Urothelium cell line (cell line): Measurements from ENCODE around the gene UQCC3.
A peak's percentile ranks its signal among the peaks of the same experiment; 100 is the strongest.
"Not testable (repeated sequence)": the region's sequence is repeated elsewhere in the genome, so short reads cannot be mapped to it uniquely, and the experiment has no call there.

Source experiments
- DNase-seq: peaks from one replicate; pipeline ENCODE4 v3.0.0; 2011; ENCODE audit warnings: low spot score, mixed read lengths
- FAIRE-seq: peaks from 2 replicates; lab custom pipeline; 2011; peaks lifted over from hg19 to GRCh38; lab: Jason Lieb, UNC

UQCC3 gene

DNA sequence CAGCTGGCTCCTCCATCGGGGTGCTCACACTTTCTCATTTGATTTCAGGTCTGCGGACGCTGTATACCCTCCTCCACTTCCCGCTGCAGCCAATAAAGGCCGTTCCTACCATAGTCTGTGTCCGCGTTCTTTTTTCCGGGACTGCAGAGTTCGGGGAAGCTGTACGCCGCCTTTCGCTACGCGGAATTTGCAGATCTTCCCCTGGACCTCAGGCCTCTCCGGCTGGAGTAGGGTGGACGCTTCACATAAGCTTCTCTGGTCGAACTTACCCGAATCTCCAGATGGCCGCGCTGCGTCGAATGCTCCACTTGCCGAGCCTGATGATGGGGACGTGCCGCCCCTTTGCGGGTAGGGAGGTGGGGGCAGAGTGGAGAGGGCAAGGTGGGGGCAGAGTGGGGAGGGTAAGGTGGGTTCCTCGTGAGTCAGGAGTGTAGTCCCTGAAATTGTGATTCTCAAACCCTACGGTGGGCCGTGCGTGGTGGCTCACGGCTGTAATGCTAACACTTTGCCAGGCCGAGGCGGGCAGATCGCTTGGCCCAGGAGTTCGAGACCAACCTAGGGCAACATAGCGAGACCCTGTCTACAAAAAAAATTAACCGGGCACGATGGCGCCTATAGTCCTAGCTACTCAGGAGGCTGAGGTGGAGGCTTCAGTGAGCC is 5.7 kb upstream of the UQCC3 start:
- DNase-seq, result no peak
- FAIRE-seq, result no peak

- FAIRE-seq, result no peak
- no peak for DNase-seq
These were observed 5.1 kb upstream of the UQCC3 start for GRCh38 chr11:62666259-62666926.

- no peak for DNase-seq
- FAIRE-seq, result no peak
These were observed 4.0 kb upstream of the UQCC3 start for GRCh38 chr11:62667460-62667859.

- no peak for DNase-seq
- FAIRE-seq, result no peak
These were observed 1.9 kb upstream of the UQCC3 start for GRCh38 chr11:62669420-62670161.

- DNase-seq (no peak), FAIRE-seq (no peak)
These were observed 251 bp upstream of the UQCC3 start for GRCh38 chr11:62671236-62671607.

DNA sequence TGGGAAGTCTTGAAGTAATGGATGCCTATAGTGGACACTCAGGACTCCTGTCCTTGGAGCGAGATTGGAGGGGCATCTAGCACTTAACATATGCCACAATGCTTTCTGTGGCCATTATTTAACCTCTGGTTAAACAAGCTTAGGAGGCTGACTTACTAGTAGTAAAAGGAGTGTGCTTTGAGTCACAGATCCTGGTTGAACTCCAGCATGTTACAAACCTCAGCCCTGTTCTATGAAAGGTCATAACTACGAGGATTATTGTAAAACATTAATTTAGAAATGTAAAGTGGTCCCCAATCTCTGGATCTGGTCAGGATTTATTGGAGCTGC is 1.7 kb downstream of the UQCC3 start:
- DNase-seq (no peak), FAIRE-seq (no peak)

DNA sequence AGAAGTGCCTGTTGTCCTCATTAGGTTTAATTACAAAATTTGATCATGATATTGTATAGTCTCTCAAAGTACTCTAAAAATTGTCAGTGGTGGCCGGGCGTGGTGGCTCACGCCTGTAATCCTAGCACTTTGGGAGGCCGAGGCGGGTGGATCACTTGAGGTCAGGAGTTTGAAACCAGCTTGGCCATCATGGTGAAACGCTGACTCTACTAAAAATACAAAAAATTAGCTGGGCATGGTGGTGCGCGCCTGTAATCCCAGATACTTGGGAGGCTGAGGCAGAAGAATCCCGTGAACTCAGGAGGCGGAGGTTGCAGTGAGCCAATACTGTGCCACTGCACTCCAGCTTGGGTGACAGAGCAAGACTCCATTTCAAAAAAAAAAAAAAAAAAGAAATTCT is 3.9 kb downstream of the UQCC3 start:
- DNase-seq, FAIRE-seq: not testable (repeated sequence)

- DNase-seq, result no peak
These were observed 5.2 kb downstream of the UQCC3 start for GRCh38 chr11:62676698-62677097.

DNA sequence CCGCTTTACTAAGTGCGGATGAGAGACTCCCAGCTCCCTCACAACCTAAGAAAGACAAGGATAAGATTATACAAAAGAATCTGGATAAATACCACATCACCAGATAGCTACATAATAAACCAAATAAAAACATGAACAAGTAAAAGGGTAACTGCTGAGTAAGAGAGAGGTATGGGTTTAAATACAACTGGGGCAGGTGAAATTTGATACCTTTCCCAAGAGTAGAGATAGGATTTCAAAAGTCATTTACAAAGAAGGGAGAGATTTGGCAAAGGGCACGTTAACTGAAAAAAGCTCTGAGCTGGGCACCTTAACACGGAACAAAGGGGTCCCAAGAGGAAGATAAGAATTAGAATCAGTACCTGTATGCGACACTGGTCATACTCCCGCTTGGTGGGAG is 5.7 kb downstream of the UQCC3 start:
- FAIRE-seq (no peak), DNase-seq (no peak)

More at GRCh38 chr11:62676698-62677097, 5.2 kb downstream of the UQCC3 start:
- no peak for FAIRE-seq

DNA sequence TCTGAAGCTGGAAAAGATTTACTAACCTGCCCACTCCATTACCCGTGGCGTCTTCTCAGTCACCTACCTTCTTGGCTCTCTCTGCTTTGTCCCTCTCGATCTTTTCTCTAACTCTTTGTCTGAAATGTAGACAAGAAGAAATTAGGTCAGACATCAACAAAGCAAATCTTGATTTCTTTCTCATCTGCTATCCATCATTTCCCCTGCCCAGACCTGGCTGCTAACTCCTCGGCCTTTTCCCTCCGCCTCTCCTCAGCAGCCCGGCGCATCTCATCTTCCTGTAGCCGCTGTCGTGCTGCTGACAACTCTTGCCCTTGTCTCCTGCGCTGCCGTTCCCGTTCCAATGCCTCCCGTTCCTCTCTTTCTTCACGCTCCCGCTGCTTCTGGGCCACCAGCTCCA is 6.2 kb downstream of the UQCC3 start:
- DNase-seq (no peak), FAIRE-seq (no peak)

DNA sequence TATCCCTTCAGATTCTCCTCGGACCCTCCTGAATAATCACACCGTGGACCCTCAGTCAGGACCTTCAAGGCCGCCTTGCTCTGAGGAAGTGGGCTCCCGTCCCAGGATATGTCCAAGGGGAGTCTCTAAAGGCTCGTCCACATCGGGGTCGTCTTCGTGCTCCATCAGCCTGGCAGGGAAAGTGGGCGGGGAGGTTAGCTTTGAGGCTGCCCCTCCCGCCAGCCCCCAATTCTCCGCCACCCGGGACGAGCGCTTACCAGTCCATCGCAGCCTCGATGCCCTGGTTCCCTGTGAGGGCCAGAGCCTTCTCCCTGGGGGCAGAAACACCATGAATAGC is 6.9 kb downstream of the UQCC3 start:
- no peak for DNase-seq
- FAIRE-seq, result no peak

GRCh38 chr11:62678770-62679696 is 7.6 kb downstream of the UQCC3 start, which contains the start of gene UBXN1:
Gene UBXN1, minus strand, starts transcription at chr11:62679073. Its CDS starts 150 bp downstream, at chr11:62678923.
- DNase-seq (peak; percentile 90), FAIRE-seq (no peak)

DNA sequence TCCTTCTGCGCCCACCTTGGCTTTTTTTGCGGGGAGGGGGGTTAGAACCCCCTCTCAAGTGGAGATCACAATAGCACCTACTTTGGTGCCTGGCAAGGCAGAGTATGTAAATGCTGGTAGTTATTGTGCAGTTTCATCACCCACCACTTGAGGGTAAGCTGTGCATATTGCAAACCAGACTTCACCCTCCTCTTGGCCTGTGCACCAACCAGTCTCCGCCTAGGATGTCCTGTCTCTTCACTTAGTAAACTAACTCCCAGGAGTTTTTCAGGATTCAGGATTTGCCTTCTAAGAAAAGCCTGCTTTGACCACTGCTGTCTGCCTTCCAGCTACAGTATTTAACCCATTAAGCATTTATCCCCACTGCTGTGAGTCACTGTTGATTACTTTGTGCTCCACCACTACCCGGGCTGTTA is 9.4 kb downstream of the UQCC3 start:
- FAIRE-seq, result peak; percentile 67
- DNase-seq, result peak; percentile 75

DNA sequence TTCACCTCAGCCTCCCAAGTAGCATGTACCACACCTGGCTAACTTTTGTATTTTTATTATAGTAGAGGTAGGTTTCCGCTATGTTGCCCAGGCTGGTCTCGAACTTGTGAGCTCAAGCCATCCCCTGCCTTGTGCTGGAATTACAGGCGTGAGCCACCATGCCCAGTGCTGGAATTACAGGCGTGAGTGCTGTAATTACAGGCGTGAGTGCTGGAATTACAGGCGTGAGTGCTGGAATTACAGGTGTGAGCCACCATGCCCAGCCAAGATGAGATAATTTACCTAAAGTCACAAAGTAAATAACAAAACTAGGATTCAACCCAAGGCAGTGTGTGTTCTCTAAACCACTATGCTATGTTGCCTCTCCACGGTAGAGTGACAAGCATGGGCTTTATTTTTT is 11.0 kb downstream of the UQCC3 start:
- DNase-seq, result no peak
- FAIRE-seq, result no peak

GRCh38 chr11:62687508-62688396 is 16.3 kb downstream of the UQCC3 start:
- DNase-seq (no peak), FAIRE-seq (no peak)

DNA sequence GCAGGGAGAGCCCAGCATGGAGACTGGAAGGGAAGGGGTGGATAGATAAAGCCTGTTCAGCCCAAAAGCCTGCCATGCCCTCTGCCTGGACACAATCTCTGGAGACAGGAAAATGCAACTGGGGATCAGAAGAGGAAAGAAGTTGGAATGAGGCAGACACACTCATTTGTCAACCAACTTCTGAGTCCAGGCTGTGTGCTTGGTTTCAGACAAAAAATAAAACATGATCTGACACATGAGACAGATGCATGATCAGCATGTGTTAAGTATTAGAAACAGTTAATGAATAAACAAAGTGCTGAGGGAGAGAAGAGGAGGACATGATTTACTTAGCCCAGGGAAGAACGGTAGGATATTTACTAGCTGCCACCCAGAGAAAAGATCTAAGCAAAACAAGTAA is 17.0 kb downstream of the UQCC3 start:
- FAIRE-seq, result no peak
- no peak for DNase-seq

- DNase-seq, result peak; percentile 46
- no peak for FAIRE-seq
These were observed 18.1 kb downstream of the UQCC3 start, which contains the start of gene LRRN4CL for GRCh38 chr11:62689421-62690183. Gene LRRN4CL, minus strand, starts transcription at chr11:62689530. Its CDS starts 1,022 bp downstream, at chr11:62688508.

GRCh38 chr11:62693624-62694023 is 22.2 kb downstream of the UQCC3 start:
- not testable (repeated sequence) for FAIRE-seq, DNase-seq
